GM18520 (cell line): ENCODE measurements around the gene PLEKHG4B.
"Not testable (repeated sequence)": the region's sequence is repeated elsewhere in the genome, so short reads cannot be mapped to it uniquely, and the experiment has no call there.

Experiments
- ATAC-seq: cut with Tn5 transposase; IDR thresholded peaks from one replicate; pipeline ENCODE4 v1.9.1; 2021; ENCODE audit not compliant: unreplicated experiment

PLEKHG4B gene

GRCh38 chr5:154826-155225 lies 62.9 kb downstream of the PLEKHG4B start:
- no peak for ATAC-seq

- ATAC-seq, result no peak
Observed at GRCh38 chr5:155651-156410, 63.9 kb downstream of the PLEKHG4B start.

- ATAC-seq, result no peak
Observed at GRCh38 chr5:156411-157072, 64.6 kb downstream of the PLEKHG4B start.

GRCh38 chr5:157126-157715 lies 65.3 kb downstream of the PLEKHG4B start:
- no peak for ATAC-seq

GRCh38 chr5:157801-158200 lies 65.8 kb downstream of the PLEKHG4B start:
- ATAC-seq, result no peak

- no peak for ATAC-seq
Observed at GRCh38 chr5:158807-159447, 67.0 kb downstream of the PLEKHG4B start.

GRCh38 chr5:159448-160172 lies 67.6 kb downstream of the PLEKHG4B start:
- ATAC-seq, result no peak

- no peak for ATAC-seq
Observed at GRCh38 chr5:160173-160510, 68.2 kb downstream of the PLEKHG4B start.

- ATAC-seq, result no peak
Observed at GRCh38 chr5:160921-161802, 69.2 kb downstream of the PLEKHG4B start.

- no peak for ATAC-seq
Observed at GRCh38 chr5:161803-162110, 69.8 kb downstream of the PLEKHG4B start.

GRCh38 chr5:162190-162564 lies 70.2 kb downstream of the PLEKHG4B start:
- no peak for ATAC-seq

- no peak for ATAC-seq
Observed at GRCh38 chr5:162565-163337, 70.8 kb downstream of the PLEKHG4B start.

GRCh38 chr5:163338-163620 lies 71.3 kb downstream of the PLEKHG4B start:
- no peak for ATAC-seq

- no peak for ATAC-seq
Observed at GRCh38 chr5:163841-164240, 71.9 kb downstream of the PLEKHG4B start.

GRCh38 chr5:164244-164643 lies 72.3 kb downstream of the PLEKHG4B start:
- ATAC-seq, result no peak

GRCh38 chr5:164783-165182 lies 72.8 kb downstream of the PLEKHG4B start:
- not testable (repeated sequence) for ATAC-seq

- ATAC-seq, result no peak
Observed at GRCh38 chr5:166441-167372, 74.7 kb downstream of the PLEKHG4B start.

GRCh38 chr5:167511-167910 lies 75.5 kb downstream of the PLEKHG4B start:
- no peak for ATAC-seq
